ENCODE measurements around the gene MPDZ. TPM values are rescaled to one million over a fixed set of nuclear protein-coding genes. Genes with fewer than 3 reads are reported as not detected.

The MPDZ gene
- total and polyA plus RNA-seq, 8 donors: 6.4 to 54.3 (median 13.7) TPM

GRCh38 chr9:13141629-13142028 is 137.9 kb downstream of the MPDZ start:
- intact Hi-C loops (cut with DNase I; ENCODE audit: low total_unique reads): no loop called here
- Histone ChIP-seq H3K4me1 (peaks cover 0 to 14% (median 2%) of the 10 kb centered on the region in 4 donors), H3K27ac (no peak overlapping the region), H3K36me3 (peaks cover 0 to 30% (median 20%) of the 10 kb centered on the region in 4 donors), H3K9me3 (no peaks in the 10 kb centered on the region), H3K4me3 (no peak overlapping the region), H3K27me3 (no peaks in the 10 kb centered on the region)
- TF ChIP-seq EP300 (IDR thresholded peaks at IDR 0.05) (no peak), POLR2A (IDR thresholded peaks at IDR 0.05) (no peak), POLR2AphosphoS5 (IDR thresholded peaks at IDR 0.05) (no peak), CTCF (IDR thresholded peaks at IDR 0.05) (no peak)
- WGBS, 5 donors: 52 to 64% (median 59%) methylated on average over 5 of the region's 5 CpGs
- no peak for DNase-seq

GRCh38 chr9:13140843-13141592 is 138.5 kb downstream of the MPDZ start:
- Histone ChIP-seq H3K27ac (no peak overlapping the region), H3K36me3 (peaks cover 0 to 32% (median 22%) of the 10 kb centered on the region in 4 donors), H3K4me3 (no peak overlapping the region), H3K9me3 (no peaks in the 10 kb centered on the region), H3K4me1 (peaks cover 0 to 14% (median 2%) of the 10 kb centered on the region in 4 donors), H3K27me3 (no peaks in the 10 kb centered on the region)
- intact Hi-C loops (cut with DNase I; ENCODE audit: low total_unique reads): no loop called here
- TF ChIP-seq POLR2AphosphoS5 (IDR thresholded peaks at IDR 0.05) (no peak), CTCF (IDR thresholded peaks at IDR 0.05) (no peak), POLR2A (IDR thresholded peaks at IDR 0.05) (no peak), EP300 (IDR thresholded peaks at IDR 0.05) (no peak)
- DNase-seq: no peak
- 83 to 94% (median 90%) methylated on average over 5 of the region's 5 CpGs for WGBS, 5 donors

GRCh38 chr9:13139641-13140171 is 139.8 kb downstream of the MPDZ start:
- TF ChIP-seq POLR2A (IDR thresholded peaks at IDR 0.05) (no peak), EP300 (IDR thresholded peaks at IDR 0.05) (no peak), POLR2AphosphoS5 (IDR thresholded peaks at IDR 0.05) (no peak)

DNA sequence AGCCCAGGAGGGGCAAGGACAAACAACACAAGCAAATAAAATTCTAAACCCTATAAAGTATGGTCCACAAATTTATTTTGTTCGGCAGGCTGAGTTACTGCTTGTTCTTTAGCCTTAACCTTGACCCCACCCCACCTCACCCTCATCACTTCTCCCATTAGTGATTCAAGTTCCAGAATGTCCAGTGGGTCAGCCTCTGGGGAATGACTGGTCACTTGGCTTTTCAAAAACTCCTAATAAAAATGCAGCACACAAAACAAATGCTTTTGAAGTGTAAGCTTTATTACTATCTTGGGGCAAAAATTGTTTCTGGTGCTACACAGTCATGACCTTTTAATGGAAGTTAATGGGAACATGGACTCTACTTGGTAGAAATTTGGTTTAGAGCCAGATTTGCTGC is 142.1 kb downstream of the MPDZ start:
- no peak overlapping the region for H3K4me3 ChIP-seq
- H3K36me3 ChIP-seq: peaks cover 0 to 62% (median 47%) of the 10 kb centered on the region in 4 donors

More at GRCh38 chr9:13139641-13140171, 139.8 kb downstream of the MPDZ start:
- 33 to 63% (median 54%) methylated on average over 2 of the region's 2 CpGs for WGBS, 5 donors
- Histone ChIP-seq H3K27ac (no peak overlapping the region), H3K36me3 (peaks cover 0 to 45% (median 34%) of the 10 kb centered on the region in 4 donors), H3K4me1 (peaks cover 0 to 13% (median 2%) of the 10 kb centered on the region in 4 donors), H3K27me3 (no peaks in the 10 kb centered on the region), H3K9me3 (no peaks in the 10 kb centered on the region), H3K4me3 (no peak overlapping the region)
- intact Hi-C loops (cut with DNase I; ENCODE audit: low total_unique reads): no loop called here
- peak in 1 of 2 donors; percentile 75 for DNase-seq

More for the DNA sequence above, 142.1 kb downstream of the MPDZ start:
- Histone ChIP-seq H3K27ac (no peak overlapping the region), H3K27me3 (no peaks in the 10 kb centered on the region), H3K9me3 (no peaks in the 10 kb centered on the region), H3K4me1 (peaks cover 0 to 8% (median 2%) of the 10 kb centered on the region in 4 donors)
- no peak for TF ChIP-seq CTCF (IDR thresholded peaks at IDR 0.05)
- no peak for TF ChIP-seq EP300 (IDR thresholded peaks at IDR 0.05)
- no peak for TF ChIP-seq POLR2AphosphoS5 (IDR thresholded peaks at IDR 0.05)
- TF ChIP-seq POLR2A (IDR thresholded peaks at IDR 0.05): no peak
- DNase-seq: no peak
- WGBS, 5 donors: 61 to 67% (median 64%) methylated on average over 1 of the region's 1 CpG
- intact Hi-C loops (cut with DNase I; ENCODE audit: low total_unique reads): no loop called here

Measured in stomach (tissue), 9 donors.